ENCODE measurements around the gene RPP14.

Gene RPP14

GRCh38 chr3:58331593-58332152 lies 25.6 kb downstream of the RPP14 start:
- in situ Hi-C loops (cut with HindIII; ENCODE audit: low pct_ligation_motif_present, low sequenced_read_pairs) = no loop called here
- DNase-seq = no peak
- no peaks in the 10 kb centered on the region for H3K36me3 ChIP-seq (replicated peaks)
- no peak overlapping the region for H3K4me3 ChIP-seq (ENCODE audit: low read depth, low read length)
- no peak overlapping the region for H3K27ac ChIP-seq
- TF ChIP-seq CTCF (IDR thresholded peaks at IDR 0.05; ENCODE audit: low read depth, low read length, missing control alignments) = no peak
- no peaks in the 10 kb centered on the region for H3K27me3 ChIP-seq (replicated peaks)

- Histone ChIP-seq H3K27me3 (replicated peaks) (no peaks in the 10 kb centered on the region), H3K36me3 (replicated peaks) (no peaks in the 10 kb centered on the region), H3K4me3 (ENCODE audit: low read depth, low read length) (peak within 1 kb of the TSS; percentile 77), H3K27ac (peak within 1 kb of the TSS; percentile 7)
- in situ Hi-C loops (cut with HindIII; ENCODE audit: low pct_ligation_motif_present, low sequenced_read_pairs) = no loop called here
- DNase-seq = peak; percentile 64
- peak; percentile 13 for TF ChIP-seq CTCF (IDR thresholded peaks at IDR 0.05; ENCODE audit: low read depth, low read length, missing control alignments)
Measured at GRCh38 chr3:58332575-58333188, 26.6 kb downstream of the RPP14 start, which contains the start of gene PXK. Gene PXK, plus strand, starts transcription at chr3:58332892. Its CDS starts 97 bp downstream, at chr3:58332989.

DNA sequence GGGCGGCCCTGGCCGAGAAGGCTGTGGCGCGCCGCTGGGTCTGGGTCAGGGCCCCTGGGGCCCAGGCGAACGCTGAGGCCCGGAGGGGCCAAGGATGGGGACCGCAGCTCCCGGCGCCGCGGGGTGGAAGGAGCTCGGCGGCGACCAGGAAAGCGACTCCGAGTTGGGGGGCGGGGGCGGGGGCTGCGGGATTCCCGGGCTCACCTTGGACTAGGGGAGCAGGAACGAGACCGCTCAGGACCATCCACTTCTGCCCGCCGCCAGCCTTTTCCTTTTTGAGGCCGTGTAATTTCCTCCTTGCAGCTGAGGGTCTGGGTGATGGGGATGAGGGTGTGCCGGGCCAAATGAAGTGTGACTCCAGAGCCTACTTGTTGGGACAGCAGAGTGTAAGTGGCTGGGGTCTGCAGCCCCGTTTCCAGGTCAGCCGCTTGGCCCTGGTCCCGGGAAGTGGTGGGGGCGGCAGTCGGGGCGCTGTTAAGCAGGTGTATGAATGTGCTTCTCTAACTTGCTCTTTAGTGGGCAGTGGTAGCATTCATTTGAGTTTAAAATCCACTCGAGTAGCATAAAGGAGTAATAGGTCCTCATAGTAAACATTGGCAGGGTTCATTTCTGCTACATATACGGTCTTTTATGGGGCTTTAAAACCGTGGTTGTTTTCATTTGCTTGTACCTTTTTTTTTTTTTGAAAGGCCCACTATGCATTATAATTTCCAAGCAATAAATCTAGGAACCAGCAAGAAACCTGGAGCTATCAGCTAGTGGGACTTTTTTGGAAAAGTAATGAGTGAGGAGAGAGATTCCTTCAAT lies 27.4 kb downstream of the RPP14 start:
- Histone ChIP-seq H3K27ac (no peak overlapping the region), H3K27me3 (replicated peaks) (no peaks in the 10 kb centered on the region), H3K36me3 (replicated peaks) (no peaks in the 10 kb centered on the region), H3K4me3 (ENCODE audit: low read depth, low read length) (peak overlapping the region; percentile 77)
- peak; percentile 22 for TF ChIP-seq CTCF (IDR thresholded peaks at IDR 0.05; ENCODE audit: low read depth, low read length, missing control alignments)
- DNase-seq = no peak
- in situ Hi-C loops (cut with HindIII; ENCODE audit: low pct_ligation_motif_present, low sequenced_read_pairs) = no loop called here

- Histone ChIP-seq H3K36me3 (replicated peaks) (no peaks in the 10 kb centered on the region), H3K4me3 (ENCODE audit: low read depth, low read length) (peak overlapping the region; percentile 77), H3K27ac (no peak overlapping the region), H3K27me3 (replicated peaks) (no peaks in the 10 kb centered on the region)
- no peak for TF ChIP-seq CTCF (IDR thresholded peaks at IDR 0.05; ENCODE audit: low read depth, low read length, missing control alignments)
- in situ Hi-C loops (cut with HindIII; ENCODE audit: low pct_ligation_motif_present, low sequenced_read_pairs) = no loop called here
- no peak for DNase-seq
Measured at GRCh38 chr3:58334013-58334321, 27.9 kb downstream of the RPP14 start.

GRCh38 chr3:58334506-58334884 lies 28.4 kb downstream of the RPP14 start:
- in situ Hi-C loops (cut with HindIII; ENCODE audit: low pct_ligation_motif_present, low sequenced_read_pairs) = no loop called here
- peak overlapping the region; percentile 77 for H3K4me3 ChIP-seq (ENCODE audit: low read depth, low read length)
- TF ChIP-seq CTCF (IDR thresholded peaks at IDR 0.05; ENCODE audit: low read depth, low read length, missing control alignments) = no peak

More at GRCh38 chr3:58334506-58334884, 28.4 kb downstream of the RPP14 start:
- DNase-seq = no peak
- Histone ChIP-seq H3K36me3 (replicated peaks) (no peaks in the 10 kb centered on the region), H3K27me3 (replicated peaks) (no peaks in the 10 kb centered on the region), H3K27ac (peak overlapping the region; percentile 80)
